Activated CD8-positive, alpha-beta memory T cell treated with anti-CD3 and anti-CD28 coated beads, Interleukin-2, amount 50 U/mL, for 48 hours (primary cell): ENCODE results near the gene GEMIN4.
A peak's percentile ranks its signal among the peaks of the same experiment; 100 is the strongest.

Experiments used
- DNase-seq: peaks from one replicate; pipeline ENCODE4 v3.0.0-alpha.2; 2020

GEMIN4 gene

DNA sequence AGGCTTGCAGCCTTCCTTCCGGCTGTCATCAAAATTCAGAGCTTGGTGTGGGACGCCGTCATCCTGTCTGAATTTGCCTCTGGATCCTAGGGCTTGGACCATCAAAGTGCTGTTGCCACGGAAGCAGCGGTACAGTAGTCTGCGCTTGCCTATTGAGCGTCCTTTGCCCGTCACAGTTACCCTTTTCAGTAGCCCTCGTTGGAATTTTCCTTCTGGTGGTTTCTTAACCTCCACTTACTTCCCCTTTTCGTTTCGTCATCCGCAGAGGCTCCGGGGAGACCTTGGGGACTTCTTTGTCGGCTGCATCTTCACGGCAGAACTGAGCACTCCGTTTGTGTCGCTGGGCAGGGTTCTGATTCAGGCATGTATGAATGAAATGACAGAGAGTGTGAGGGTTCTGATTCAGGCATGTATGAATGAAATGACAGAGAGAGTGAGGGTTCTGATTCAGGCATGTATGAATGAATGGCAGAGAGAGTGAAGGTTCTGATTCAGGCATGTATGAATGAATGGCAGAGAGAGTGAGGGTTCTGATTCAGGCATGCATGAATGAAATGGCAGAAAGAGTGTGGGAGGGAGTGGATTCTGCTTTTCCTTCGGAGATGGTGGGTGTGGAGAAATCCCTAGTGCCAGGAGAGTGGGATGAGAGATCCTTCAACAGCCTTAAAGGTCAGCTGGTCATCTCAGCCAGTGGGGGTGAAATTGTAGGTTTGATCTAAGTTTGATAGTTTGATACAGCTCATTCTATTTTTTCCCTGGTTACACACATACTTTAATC is 11.6 kb downstream of the GEMIN4 start:
- DNase-seq: no peak

DNA sequence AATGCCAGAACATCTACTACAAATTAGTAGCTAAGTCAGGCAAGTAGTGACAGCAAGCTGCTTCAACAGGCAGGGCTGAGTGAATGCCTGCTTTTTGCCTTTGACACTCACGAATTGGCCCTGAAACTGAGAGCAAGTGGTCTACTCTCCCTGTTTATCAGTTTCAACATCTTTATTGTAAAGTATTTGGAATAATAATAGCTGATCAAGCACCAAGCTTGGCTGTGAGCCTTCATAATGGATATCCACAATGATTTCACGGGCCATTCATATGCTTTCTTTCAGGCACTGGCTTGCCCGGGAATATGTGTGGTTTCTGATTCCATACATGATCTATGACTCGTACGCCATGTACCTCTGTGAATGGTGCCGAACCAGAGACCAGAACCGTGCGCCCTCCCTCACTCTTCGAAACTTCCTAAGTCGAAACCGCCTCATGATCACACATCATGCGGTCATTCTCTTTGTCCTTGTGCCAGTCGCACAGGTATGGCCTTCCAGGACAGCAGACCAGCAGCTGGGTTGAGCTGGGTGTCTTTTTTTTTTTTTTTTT is 14.4 kb downstream of the GEMIN4 start:
- DNase-seq: no peak

DNA sequence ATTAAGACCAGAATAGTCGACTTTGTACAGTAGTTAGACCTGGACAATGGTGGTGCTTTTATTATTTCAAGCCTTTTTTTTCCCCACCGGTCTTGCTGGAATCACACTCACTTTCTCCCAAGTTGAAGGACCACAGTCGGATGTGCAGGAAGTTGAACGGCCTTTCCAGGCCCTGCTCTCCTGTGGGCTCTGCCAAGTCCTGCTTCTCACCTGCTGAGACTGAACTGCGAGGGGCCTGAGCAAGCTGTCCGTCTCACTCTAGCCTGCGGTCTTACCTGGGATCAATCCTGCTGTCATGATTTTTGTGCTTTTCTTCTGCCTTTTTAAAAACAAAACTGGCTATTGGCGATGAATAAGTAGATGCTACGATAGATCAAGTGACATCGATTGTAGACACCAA is 18.3 kb downstream of the GEMIN4 start:
- no peak for DNase-seq

- DNase-seq: peak; percentile 76
Measured at GRCh38 chr17:732902-733720, 19.0 kb downstream of the GEMIN4 start.

DNA sequence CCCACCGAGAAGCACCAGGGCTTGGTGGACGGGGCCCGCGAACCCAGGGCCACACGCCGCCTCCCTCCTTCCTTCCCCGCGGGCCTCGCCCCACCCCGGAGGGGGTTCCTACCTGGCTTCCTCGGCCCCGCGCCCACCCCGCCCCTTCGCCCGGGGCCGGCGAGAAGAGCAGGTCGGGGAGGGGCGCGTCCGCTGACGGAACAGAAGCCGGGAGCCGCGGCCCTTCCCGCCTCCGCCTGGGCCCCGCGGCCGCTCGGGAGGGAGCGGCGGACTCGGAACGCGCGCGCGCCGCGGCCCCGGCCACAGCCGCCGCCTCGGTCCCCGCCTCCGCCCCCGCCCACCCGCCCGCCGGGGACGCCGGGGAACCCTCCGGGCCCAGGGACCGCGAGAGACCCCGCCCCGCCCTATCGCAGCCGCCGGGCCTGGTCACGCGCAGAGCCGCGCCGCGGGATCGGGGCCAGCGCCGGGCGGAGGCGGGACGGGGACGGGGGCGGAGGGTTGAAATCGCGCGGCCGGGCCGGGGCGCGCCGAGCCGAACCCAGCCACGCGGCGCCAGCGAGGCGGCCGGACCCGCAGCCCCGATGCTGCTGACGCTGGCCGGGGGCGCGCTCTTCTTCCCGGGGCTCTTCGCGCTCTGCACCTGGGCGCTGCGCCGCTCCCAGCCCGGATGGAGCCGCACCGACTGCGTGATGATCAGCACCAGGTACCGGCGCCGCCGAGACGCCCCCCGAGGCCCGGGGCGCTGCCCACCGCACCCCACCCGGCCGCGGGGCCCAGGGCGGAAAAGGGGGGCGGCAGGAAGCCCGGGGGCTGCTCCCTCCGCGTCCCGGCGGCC is 19.8 kb downstream of the GEMIN4 start, which contains the start of gene TLCD3A:
TSS of gene TLCD3A (plus strand) at position 530 of the 835 bp plus-strand sequence. CDS start at position 582, 52 bp downstream.
- peak; percentile 78 for DNase-seq

- no peak for DNase-seq
Measured at GRCh38 chr17:731644-732066, 20.4 kb downstream of the GEMIN4 start.

DNA sequence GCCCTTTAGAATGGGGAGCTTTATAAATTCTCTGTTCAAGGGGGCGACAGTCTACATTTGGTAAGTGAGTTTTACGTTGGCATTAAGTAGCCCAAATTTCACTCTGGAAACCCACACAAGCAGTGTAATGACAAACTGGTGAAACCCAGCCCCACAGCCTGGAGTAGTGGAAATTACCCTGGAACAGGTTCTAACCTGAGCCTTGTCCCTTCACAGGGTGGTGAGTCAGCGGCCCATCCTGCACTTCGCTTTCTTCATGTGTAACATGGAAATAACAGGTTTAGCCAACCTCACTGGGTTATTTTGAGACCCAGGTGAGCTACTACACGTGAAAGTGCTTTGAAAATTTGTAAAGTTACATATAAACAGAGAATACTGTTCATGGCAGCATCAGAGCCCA is 23.2 kb downstream of the GEMIN4 start:
- DNase-seq: no peak

- no peak for DNase-seq
Measured at GRCh38 chr17:726271-726919, 25.7 kb downstream of the GEMIN4 start.

GRCh38 chr17:725746-726145 is 26.3 kb downstream of the GEMIN4 start:
- no peak for DNase-seq

DNA sequence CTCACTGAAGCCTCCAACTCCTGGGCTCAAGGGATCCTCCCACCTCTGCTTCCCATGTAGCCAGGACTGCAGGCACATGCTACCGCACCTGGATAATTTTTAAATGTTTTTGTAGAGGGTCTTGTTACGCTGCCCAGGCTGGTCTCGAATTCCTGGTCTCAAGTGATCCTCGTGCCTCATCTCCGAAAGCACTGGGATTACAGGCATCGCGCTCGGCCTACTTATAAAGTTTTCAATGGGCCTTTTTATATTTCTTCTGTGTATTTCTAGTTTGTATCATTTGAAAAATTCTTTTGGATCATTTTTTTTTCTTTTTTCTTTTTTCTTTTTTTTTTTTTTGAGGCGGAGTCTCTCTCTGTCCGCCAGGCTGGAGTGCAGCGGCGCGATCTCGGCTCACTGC is 27.0 kb downstream of the GEMIN4 start:
- DNase-seq: no peak

- DNase-seq: no peak
Measured at GRCh38 chr17:721540-721937, 30.5 kb downstream of the GEMIN4 start.

DNA sequence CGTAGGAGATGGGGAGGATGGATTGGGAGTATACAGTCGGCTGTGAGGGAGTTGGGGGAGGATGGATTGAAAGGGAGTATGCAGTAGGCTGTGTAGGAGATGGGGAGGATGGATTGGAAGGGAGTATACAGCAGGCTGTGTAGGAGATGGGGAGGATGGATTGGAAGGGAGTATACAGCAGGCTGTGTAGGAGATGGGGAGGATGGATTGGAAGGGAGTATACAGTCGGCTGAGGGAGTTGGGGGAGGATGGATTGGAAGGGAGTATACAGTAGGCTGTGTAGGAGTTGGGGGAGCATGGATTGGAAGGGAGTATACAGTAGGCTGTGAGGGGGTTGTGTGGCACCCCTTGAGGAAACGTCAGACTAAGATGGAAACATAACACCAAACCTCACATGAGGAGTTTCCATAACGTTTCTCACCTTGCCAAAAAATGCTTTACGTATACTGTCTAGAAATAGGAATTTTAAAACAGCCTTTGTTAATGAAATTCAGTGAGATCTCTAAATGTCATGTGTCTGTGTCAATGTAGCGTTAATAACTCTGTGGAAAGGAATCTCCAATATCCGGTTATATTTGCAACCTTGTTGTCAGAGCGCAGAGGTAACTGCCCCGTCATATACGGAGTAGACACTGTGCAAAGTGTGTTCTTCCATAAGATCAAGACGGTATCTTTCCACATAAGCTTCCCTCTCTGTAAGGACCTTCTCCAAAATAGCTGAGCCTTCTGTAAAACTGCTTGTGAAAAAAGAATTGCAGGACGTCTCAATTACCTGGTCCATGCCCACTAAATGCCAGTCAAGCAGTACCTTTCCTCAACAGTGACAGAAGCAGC is 31.1 kb downstream of the GEMIN4 start:
- DNase-seq: no peak

DNA sequence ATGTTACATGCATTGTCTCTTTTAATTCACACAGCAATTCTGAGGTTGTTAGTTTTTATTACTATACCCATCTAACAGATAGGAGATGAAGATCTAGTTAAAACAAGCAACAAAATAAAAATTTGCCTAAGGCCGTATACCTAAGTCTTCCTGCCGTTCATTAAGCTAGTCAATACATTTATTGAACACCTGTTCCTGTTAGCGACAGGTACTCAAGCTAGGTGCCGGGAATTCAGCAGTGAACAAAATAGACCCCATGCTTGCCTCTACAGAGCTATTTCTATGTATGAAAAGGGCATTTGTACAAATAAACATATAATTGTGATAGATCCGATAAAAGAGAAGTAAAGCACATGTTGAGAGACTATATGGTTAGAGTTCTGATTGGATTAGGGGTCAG is 34.0 kb downstream of the GEMIN4 start:
- no peak for DNase-seq

DNA sequence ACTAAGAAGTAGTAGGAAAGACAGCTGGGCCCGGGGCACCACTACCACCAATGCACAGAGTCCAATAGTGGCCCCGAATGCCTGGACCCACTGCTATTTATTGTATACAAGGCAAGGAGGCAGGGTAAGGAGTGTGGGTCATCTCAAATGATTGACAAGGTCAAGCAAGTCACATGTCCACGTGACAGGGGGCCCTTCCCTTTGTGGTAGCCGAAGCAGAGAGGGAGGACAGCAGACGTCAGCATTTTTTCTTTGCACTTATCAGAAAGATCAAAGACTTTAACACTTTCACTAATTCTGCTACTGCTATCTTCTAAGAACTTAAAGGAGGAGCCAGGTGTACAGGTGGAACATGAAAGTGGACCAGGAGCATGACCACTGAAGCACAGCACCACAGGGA is 43.9 kb downstream of the GEMIN4 start:
- DNase-seq: no peak

- no peak for DNase-seq
Measured at GRCh38 chr17:705863-706262, 46.2 kb downstream of the GEMIN4 start.

DNA sequence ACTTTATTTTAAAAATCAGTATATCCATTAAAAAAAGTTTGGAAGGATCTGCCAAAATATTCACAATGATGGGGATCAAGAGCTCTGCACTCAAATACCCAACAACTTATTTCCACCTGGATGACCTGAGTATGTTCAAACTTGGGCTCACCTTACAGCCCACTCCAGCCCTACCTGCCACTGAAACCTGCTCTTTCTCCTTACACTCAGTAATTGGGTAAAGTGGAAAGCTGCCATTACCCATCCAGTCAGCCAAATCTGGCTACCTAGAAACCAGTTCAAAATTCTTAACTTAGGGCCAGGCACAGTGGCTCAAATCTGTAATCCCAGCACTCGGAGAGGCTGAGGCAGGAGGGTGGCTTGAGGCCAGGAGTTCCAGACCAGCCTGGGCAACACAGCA is 47.1 kb downstream of the GEMIN4 start:
- DNase-seq: no peak

GRCh38 chr17:704111-704864 is 47.8 kb downstream of the GEMIN4 start:
- no peak for DNase-seq

GRCh38 chr17:703081-703875 is 48.8 kb downstream of the GEMIN4 start:
- DNase-seq: no peak

DNA sequence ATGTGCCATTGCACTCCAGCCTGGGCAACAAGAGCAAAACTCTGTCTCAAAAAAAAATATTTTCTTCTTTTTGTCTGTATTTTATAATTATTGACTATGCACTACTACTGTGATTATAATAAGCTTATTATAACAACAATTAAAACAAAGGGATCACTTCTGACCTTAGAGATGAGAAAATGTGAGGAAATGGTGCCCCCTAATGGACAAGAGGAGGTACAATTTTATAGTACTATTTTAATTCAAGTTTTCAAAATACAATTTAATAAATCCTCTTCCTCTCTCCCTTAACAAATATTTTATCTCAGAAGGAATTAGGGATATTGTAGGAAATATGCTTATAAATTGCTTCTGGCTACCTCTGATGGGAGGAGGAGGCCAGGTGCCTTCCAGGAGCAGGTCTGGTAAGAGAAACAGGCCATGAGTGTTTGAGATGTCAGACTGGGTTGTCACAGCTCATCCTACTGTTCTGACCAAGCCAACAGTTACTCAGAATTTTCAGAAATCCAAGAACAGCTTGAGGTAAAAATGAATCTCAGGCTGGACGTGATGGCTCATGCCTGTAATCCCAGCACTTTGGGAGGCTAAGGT is 51.5 kb downstream of the GEMIN4 start:
- no peak for DNase-seq
